Mesodermal cell (in vitro differentiated cells): Measurements from ENCODE around the gene EIF6.
"Not testable (repeated sequence)": the region's sequence is repeated elsewhere in the genome, so short reads cannot be mapped to it uniquely, and the experiment has no call there.

ENCODE experiments used
- H3K27ac ChIP-seq: 2 replicates; pipeline ENCODE4 v1.7.0; 2013; ENCODE audit warnings: mild to moderate bottlenecking, low read depth, low read length, moderate library complexity; ENCODE audit not compliant: severe bottlenecking
- H3K36me3 ChIP-seq: 2 replicates; pipeline ENCODE4 v1.7.1; 2013; ENCODE audit warnings: mild to moderate bottlenecking, low read length, moderate library complexity; ENCODE audit not compliant: control insufficient read depth, insufficient read depth
- H3K4me1 ChIP-seq: one replicate; pipeline ENCODE4 v1.7.1; 2013; ENCODE audit warnings: mild to moderate bottlenecking, low read length; ENCODE audit not compliant: insufficient read depth, control insufficient read depth, poor library complexity, severe bottlenecking
- H3K4me3 ChIP-seq: 2 replicates; pipeline ENCODE4 v1.7.0; 2013; ENCODE audit warnings: low read length, control low read depth, mild to moderate bottlenecking; ENCODE audit not compliant: insufficient read depth, poor library complexity, severe bottlenecking; ENCODE audit errors: extremely low read depth
- H3K9me3 ChIP-seq: 2 replicates; pipeline ENCODE4 v1.7.1; 2013; ENCODE audit warnings: mild to moderate bottlenecking, low read length, moderate library complexity; ENCODE audit not compliant: control insufficient read depth
- WGBS, 2 experiments: methylation state at CpG; one replicate each; pipeline ENCODE4 v1.1.5; 2013; ENCODE audit warnings: missing lambda C conversion rate in 2 of 2; ENCODE audit not compliant: insufficient coverage in 2 of 2; 5-methylcytosine and 5-hydroxymethylcytosine counted together

Gene EIF6

DNA sequence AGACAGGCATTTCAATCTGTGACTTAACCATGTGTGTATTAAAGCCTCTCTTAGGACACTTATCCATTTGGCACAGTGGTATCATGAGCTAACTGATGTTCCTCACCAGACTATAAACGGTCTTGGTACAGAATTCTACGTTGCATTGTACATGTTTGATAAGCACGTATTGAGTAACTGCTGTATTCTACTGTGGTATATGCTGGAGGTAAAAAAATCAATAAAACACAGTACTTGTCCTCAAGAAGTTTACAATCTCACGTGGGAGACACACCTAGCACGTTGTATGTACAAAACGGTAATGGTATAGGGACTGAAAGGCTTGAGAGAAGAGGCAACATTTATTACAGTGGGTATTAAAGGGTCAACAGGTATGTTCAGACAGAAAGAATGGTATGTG, 40.8 kb upstream of the EIF6 start:
- H3K36me3 ChIP-seq = peaks cover 7% of the 10 kb centered on the region
- no peaks in the 10 kb centered on the region for H3K9me3 ChIP-seq
- peak overlapping the region; percentile 58 for H3K27ac ChIP-seq
- peaks cover 45% of the 10 kb centered on the region for H3K4me1 ChIP-seq
- 88 to 90% methylated on average over 3 to 4 of the region's 6 CpGs for WGBS, 2 experiments
- no peak overlapping the region for H3K4me3 ChIP-seq

- Histone ChIP-seq H3K36me3 (peaks cover 7% of the 10 kb centered on the region), H3K27ac (peak overlapping the region; percentile 91), H3K9me3 (no peaks in the 10 kb centered on the region), H3K4me1 (peaks cover 37% of the 10 kb centered on the region), H3K4me3 (no peak overlapping the region)
- 94 to 95% methylated on average over 2 to 3 of the region's 3 CpGs for WGBS, 2 experiments
These were observed 36.0 kb upstream of the EIF6 start for GRCh38 chr20:35320396-35321126.

GRCh38 chr20:35319871-35320197, 35.3 kb upstream of the EIF6 start:
- no peaks in the 10 kb centered on the region for H3K9me3 ChIP-seq
- peaks cover 42% of the 10 kb centered on the region for H3K4me1 ChIP-seq
- no peak overlapping the region for H3K4me3 ChIP-seq
- H3K36me3 ChIP-seq = peaks cover 7% of the 10 kb centered on the region
- H3K27ac ChIP-seq = peak overlapping the region; percentile 91

DNA sequence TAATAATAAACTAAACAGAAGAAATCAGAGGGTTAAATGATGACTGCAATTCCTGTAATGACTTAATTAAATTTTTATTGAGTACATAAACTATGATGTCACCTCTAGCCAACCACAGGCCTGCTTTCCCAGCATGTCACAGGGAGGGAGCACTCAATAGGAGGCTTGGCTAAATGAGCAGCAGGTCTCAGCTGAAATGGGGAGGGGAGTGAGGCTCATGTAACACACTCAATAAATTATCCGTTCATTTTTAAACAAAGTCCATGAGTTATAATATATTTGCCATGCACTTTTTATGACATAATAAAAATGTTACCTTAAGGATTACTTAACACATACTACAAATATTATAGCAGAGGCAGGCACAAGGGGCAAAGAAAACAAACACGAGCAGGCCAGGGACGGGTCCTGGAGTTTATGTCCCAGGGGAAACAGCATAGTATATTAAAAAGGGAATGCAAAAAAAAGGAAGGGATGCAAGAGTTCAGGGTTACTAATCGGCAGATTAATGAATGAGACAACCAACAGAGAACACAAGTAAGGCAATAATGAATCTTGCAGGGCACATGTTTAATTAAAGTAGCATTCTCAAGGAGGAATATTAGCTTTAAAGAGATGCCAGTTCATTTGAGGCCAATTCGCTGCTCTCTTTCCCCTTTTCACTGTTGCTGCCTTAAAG, 34.8 kb upstream of the EIF6 start:
- H3K4me3 ChIP-seq = no peak overlapping the region
- WGBS, 2 experiments = 85 to 95% methylated on average over 2 to 3 of the region's 5 CpGs
- peaks cover 45% of the 10 kb centered on the region for H3K4me1 ChIP-seq
- peak overlapping the region; percentile 91 for H3K27ac ChIP-seq
- peaks cover 4% of the 10 kb centered on the region for H3K36me3 ChIP-seq
- H3K9me3 ChIP-seq = no peaks in the 10 kb centered on the region

- Histone ChIP-seq H3K9me3 (no peaks in the 10 kb centered on the region), H3K4me3 (no peak overlapping the region), H3K27ac (peak overlapping the region; percentile 13), H3K36me3 (peaks cover 4% of the 10 kb centered on the region), H3K4me1 (peaks cover 47% of the 10 kb centered on the region)
- WGBS, 2 experiments = 86 to 95% methylated on average over 5 of the region's 6 CpGs
These were observed 34.1 kb upstream of the EIF6 start for GRCh38 chr20:35318502-35319157.

- peaks cover 4% of the 10 kb centered on the region for H3K36me3 ChIP-seq
- H3K27ac ChIP-seq = no peak overlapping the region
- H3K4me1 ChIP-seq = peaks cover 47% of the 10 kb centered on the region
- H3K9me3 ChIP-seq = no peaks in the 10 kb centered on the region
- no peak overlapping the region for H3K4me3 ChIP-seq
- WGBS, 2 experiments = 93 to 94% methylated on average over 3 of the region's 5 CpGs
These were observed 33.0 kb upstream of the EIF6 start for GRCh38 chr20:35317416-35318210.

DNA sequence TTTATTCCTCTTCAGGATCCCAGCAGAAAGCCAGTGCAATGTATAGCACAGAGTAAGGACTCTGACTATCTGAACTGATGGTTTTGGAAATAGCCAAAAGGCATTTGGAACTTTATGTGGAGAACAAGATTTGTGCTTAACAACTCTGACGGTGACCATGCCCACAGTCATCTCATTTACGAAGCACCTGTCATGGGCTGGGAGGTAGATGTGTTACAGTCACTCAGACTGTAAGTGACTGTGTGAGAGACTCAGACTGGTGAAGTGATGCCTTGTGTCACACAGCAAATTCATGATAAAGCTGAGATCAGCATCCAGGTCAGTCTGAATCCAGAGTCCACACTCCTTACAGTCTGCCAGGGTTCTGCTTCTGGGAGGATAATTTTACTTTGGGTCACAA, 31.5 kb upstream of the EIF6 start:
- Histone ChIP-seq H3K36me3 (peaks cover 4% of the 10 kb centered on the region), H3K27ac (no peak overlapping the region), H3K4me1 (peaks cover 55% of the 10 kb centered on the region), H3K4me3 (no peak overlapping the region), H3K9me3 (no peaks in the 10 kb centered on the region)
- 100% methylated on average over 2 of the region's 2 CpGs for WGBS, 2 experiments

- 78 to 94% methylated on average over 4 to 7 of the region's 7 CpGs for WGBS, 2 experiments
- H3K27ac ChIP-seq, H3K4me3 ChIP-seq, H3K9me3 ChIP-seq, H3K36me3 ChIP-seq: not testable (repeated sequence)
- peaks cover 50% of the 10 kb centered on the region for H3K4me1 ChIP-seq
These were observed 31.1 kb upstream of the EIF6 start for GRCh38 chr20:35315632-35316020.

DNA sequence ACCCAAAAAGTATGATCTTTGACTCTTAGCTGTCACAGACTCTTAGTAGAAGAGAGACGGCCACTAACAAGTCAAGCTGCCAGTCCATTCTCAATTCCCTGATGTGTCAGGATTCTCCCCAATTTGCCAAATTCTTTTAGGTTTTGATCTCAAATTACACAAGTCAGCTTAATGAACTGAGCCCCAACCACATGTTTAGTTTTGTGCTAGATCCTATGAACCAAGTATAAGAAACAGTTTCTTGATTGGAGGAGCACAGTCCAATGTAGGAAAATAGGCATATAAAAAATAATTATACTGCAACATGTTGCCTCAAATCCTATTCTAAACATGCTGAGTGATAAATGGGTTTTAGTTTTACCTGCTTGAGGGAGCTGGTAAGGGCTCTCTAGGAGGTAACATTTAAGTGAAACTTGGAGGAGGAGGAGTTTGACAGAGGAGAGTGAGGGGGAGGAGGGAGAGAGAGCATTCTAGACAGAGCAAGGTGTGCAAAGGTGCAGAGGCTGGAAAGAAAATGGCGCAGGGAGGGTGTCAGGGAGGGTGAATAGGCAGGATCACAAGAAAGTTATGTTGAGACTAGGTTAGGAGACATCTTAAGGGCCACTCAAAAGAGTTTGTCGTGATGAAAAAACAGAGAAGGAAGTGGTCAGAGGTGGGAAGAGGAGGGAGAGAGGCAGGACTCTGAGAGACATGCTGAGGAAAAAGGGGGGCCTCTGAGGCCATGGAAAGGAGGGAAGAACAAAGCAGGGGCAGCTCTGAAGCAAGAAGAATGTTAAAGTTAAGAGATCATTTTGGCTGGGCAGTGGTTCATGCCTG, 30.5 kb upstream of the EIF6 start:
- peaks cover 46% of the 10 kb centered on the region for H3K4me1 ChIP-seq

GRCh38 chr20:35312318-35312717, 27.7 kb upstream of the EIF6 start:
- H3K4me3 ChIP-seq = no peak overlapping the region
- no peaks in the 10 kb centered on the region for H3K9me3 ChIP-seq
- H3K4me1 ChIP-seq = peaks cover 35% of the 10 kb centered on the region
- H3K27ac ChIP-seq = peak overlapping the region; percentile 11
- no CpG with 5 or more reads among the region's 1 CpG for WGBS, 2 experiments
- H3K36me3 ChIP-seq = peaks cover 4% of the 10 kb centered on the region

More for the DNA sequence above, 30.5 kb upstream of the EIF6 start:
- Histone ChIP-seq H3K27ac (no peak overlapping the region), H3K4me3 (no peak overlapping the region), H3K36me3 (peaks cover 4% of the 10 kb centered on the region), H3K9me3 (no peaks in the 10 kb centered on the region)
- 81 to 84% methylated on average over 3 of the region's 3 CpGs for WGBS, 2 experiments
